ENCODE data around the gene IRAK4. TPM values are rescaled to one million over a fixed set of nuclear protein-coding genes. Genes with fewer than 3 reads are reported as not detected.
"Not testable (repeated sequence)": the region's sequence is repeated elsewhere in the genome, so short reads cannot be mapped to it uniquely, and the experiment has no call there.

IRAK4 gene
- total and polyA plus RNA-seq, 4 donors = 9.4 to 28.0 (median 17.8) TPM

DNA sequence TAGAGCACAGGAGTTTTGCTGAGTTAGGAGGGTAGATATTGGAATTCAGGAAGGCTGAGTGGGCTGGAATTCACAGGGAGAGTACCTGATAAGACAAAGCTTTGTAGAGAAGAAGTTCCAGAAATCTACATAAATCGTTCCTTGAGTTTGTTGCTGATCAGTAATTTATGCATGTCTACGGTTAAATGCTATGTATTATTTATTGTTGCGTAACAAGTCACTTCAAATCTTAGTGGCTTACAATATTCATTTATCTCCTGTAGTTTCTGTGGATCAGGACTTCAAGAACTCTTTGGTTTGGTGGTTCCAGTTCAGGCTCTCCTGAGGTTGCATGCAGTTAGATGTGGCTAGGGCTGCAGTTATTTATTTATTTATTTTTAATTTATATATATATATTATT lies 7.9 kb upstream of the IRAK4 start:
- Histone ChIP-seq H3K9me3 (ENCODE audit: control insufficient read depth in 4 of 4, insufficient read depth in 3 of 4, low read length in 3 of 4) (no peaks in the 10 kb centered on the region), H3K4me1 (ENCODE audit: control insufficient read depth in 5 of 5, insufficient read depth in 5 of 5, low read length in 5 of 5) (peaks cover 0 to 6% (median 0%) of the 10 kb centered on the region in 5 donors), H3K27ac (ENCODE audit: low read depth in 1 of 2, low read length in 1 of 2) (no peak overlapping the region), H3K27me3 (ENCODE audit: control insufficient read depth in 3 of 3, insufficient read depth in 3 of 3, low read length in 2 of 3) (no peaks in the 10 kb centered on the region), H3K9ac (ENCODE audit: insufficient read depth in 1 of 2, low read length in 2 of 2) (no peak overlapping the region), H3K4me3 (no peak overlapping the region), H3K36me3 (ENCODE audit: control insufficient read depth in 4 of 4, insufficient read depth in 4 of 4, low read length in 4 of 4) (peaks cover 0 to 14% (median 3%) of the 10 kb centered on the region in 4 donors)
- DNase-seq (no peak), ATAC-seq (ENCODE audit: insufficient read depth, low FRiP score) (no peak)
- TF ChIP-seq, protein P1, sequence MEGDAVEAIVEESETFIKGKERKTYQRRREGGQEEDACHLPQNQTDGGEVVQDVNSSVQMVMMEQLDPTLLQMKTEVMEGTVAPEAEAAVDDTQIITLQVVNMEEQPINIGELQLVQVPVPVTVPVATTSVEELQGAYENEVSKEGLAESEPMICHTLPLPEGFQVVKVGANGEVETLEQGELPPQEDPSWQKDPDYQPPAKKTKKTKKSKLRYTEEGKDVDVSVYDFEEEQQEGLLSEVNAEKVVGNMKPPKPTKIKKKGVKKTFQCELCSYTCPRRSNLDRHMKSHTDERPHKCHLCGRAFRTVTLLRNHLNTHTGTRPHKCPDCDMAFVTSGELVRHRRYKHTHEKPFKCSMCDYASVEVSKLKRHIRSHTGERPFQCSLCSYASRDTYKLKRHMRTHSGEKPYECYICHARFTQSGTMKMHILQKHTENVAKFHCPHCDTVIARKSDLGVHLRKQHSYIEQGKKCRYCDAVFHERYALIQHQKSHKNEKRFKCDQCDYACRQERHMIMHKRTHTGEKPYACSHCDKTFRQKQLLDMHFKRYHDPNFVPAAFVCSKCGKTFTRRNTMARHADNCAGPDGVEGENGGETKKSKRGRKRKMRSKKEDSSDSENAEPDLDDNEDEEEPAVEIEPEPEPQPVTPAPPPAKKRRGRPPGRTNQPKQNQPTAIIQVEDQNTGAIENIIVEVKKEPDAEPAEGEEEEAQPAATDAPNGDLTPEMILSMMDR (IDR thresholded peaks at IDR 0.05; ENCODE audit: control extremely low read depth, extremely low read depth) = no peak
- WGBS, 2 donors = 92 to 94% methylated on average over 3 of the region's 3 CpGs

DNA sequence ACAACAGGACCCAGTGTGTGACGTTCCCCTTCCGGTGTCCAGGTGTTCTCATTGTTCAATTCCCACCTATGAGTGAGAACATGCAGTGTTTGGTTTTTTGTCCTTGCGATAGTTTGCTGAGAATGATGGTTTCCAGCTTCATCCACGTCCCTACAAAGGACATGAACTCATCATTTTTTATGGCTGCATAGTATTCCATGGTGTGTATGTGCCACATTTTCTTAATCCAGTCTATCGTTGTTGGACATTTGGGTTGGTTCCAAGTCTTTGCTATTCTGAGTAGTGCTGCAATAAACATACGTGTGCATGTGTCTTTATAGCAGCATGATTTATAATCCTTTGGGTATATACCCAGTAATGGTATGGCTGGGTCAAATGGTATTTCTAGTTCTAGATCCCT lies 7.4 kb upstream of the IRAK4 start:
- H3K36me3 ChIP-seq (ENCODE audit: control insufficient read depth in 4 of 4, insufficient read depth in 4 of 4, low read length in 4 of 4) = peaks cover 0 to 14% (median 3%) of the 10 kb centered on the region in 4 donors
- not testable (repeated sequence) for H3K27me3 ChIP-seq (ENCODE audit: control insufficient read depth in 3 of 3, insufficient read depth in 3 of 3, low read length in 2 of 3); H3K27ac ChIP-seq (ENCODE audit: low read depth in 1 of 2, low read length in 1 of 2); H3K4me3 ChIP-seq; H3K9ac ChIP-seq (ENCODE audit: insufficient read depth in 1 of 2, low read length in 2 of 2); H3K4me1 ChIP-seq (ENCODE audit: control insufficient read depth in 5 of 5, insufficient read depth in 5 of 5, low read length in 5 of 5); DNase-seq; H3K9me3 ChIP-seq (ENCODE audit: control insufficient read depth in 4 of 4, insufficient read depth in 3 of 4, low read length in 3 of 4); ATAC-seq (ENCODE audit: insufficient read depth, low FRiP score)
- WGBS, 2 donors = 98 to 100% methylated on average over 3 to 5 of the region's 6 CpGs

DNA sequence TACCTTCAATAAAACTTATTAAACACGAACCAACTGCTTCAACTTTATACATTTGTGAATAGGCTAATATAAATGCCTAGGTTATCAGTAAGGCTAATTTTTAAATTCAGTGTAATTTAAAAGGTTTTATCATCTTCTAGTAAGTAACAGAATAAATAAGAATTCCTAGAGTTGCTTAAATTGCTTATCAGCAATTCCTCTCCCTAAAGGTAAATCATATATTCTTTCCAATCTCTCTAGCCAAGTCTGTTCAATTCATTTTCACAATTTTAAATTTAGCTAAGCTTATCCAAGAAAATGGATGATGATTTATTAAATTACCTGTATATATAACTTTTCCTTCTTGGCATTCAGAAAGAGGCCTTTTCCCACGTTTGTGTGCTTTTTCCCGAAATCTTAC lies 4.7 kb upstream of the IRAK4 start:
- Histone ChIP-seq H3K27ac (ENCODE audit: low read depth in 1 of 2, low read length in 1 of 2) (no peak overlapping the region), H3K9ac (ENCODE audit: insufficient read depth in 1 of 2, low read length in 2 of 2) (no peak overlapping the region), H3K27me3 (ENCODE audit: control insufficient read depth in 3 of 3, insufficient read depth in 3 of 3, low read length in 2 of 3) (no peaks in the 10 kb centered on the region), H3K4me1 (ENCODE audit: control insufficient read depth in 5 of 5, insufficient read depth in 5 of 5, low read length in 5 of 5) (peaks cover 0 to 12% (median 6%) of the 10 kb centered on the region in 5 donors), H3K36me3 (ENCODE audit: control insufficient read depth in 4 of 4, insufficient read depth in 4 of 4, low read length in 4 of 4) (peaks cover 0 to 14% (median 3%) of the 10 kb centered on the region in 4 donors), H3K4me3 (no peak overlapping the region), H3K9me3 (ENCODE audit: control insufficient read depth in 4 of 4, insufficient read depth in 3 of 4, low read length in 3 of 4) (no peaks in the 10 kb centered on the region)
- DNase-seq (no peak), ATAC-seq (ENCODE audit: insufficient read depth, low FRiP score) (no peak)
- TF ChIP-seq, protein P1 (IDR thresholded peaks at IDR 0.05; ENCODE audit: control extremely low read depth, extremely low read depth) = no peak
- 94 to 95% methylated on average over 3 of the region's 3 CpGs for WGBS, 2 donors

DNA sequence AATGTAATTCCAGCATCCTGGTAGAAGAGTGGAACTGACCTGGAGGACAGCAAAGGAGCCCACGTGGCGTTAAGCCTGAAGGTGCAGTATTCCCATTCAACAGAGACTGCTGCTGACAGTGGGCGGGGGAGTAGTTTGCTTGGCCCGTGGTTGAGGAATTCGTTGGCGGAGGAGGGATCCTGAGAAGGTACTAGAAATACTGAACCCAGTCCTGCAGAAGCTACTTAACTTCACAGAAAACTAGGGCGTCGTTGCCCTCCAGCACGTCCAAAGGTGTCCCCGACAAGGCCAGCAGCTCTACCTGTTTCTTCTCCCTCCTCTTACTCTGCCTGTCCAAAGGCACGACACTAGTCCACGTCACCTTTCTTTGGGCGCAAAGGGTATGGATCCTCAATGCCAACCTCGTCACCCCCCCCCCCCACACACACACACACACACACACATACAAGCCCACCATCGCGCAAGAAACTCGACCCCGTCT lies 464 bp upstream of the IRAK4 start:
- no peaks in the 10 kb centered on the region for H3K27me3 ChIP-seq (ENCODE audit: control insufficient read depth in 3 of 3, insufficient read depth in 3 of 3, low read length in 2 of 3)
- 0 to 2% methylated on average over 17 to 18 of the region's 18 CpGs for WGBS, 2 donors
- peaks cover 2 to 20% (median 12%) of the 10 kb centered on the region in 5 donors for H3K4me1 ChIP-seq (ENCODE audit: control insufficient read depth in 5 of 5, insufficient read depth in 5 of 5, low read length in 5 of 5)
- no peaks in the 10 kb centered on the region for H3K9me3 ChIP-seq (ENCODE audit: control insufficient read depth in 4 of 4, insufficient read depth in 3 of 4, low read length in 3 of 4)
- H3K4me3 ChIP-seq = peak overlapping the region; percentile 75
- DNase-seq (peak in 1 of 3 donors; percentile 44), ATAC-seq (ENCODE audit: insufficient read depth, low FRiP score) (peak; percentile 2)
- H3K9ac ChIP-seq (ENCODE audit: insufficient read depth in 1 of 2, low read length in 2 of 2) = peak overlapping the region; percentile 11 to 82
- H3K27ac ChIP-seq (ENCODE audit: low read depth in 1 of 2, low read length in 1 of 2) = peak overlapping the region; percentile 49 to 83
- TF ChIP-seq, protein P1 (IDR thresholded peaks at IDR 0.05; ENCODE audit: control extremely low read depth, extremely low read depth) = no peak
- peaks cover 0 to 8% (median under 1%) of the 10 kb centered on the region in 4 donors for H3K36me3 ChIP-seq (ENCODE audit: control insufficient read depth in 4 of 4, insufficient read depth in 4 of 4, low read length in 4 of 4)

Data from lung (tissue), 12 donors.